CD4-positive, alpha-beta T cell (primary cell): Measurements from ENCODE around the gene TFAM. TPM values are rescaled to one million over a fixed set of nuclear protein-coding genes. Genes with fewer than 3 reads are reported as not detected.

ENCODE experiments used
- ATAC-seq: fragments of 200-7000 bp; cut with Tn5 transposase; one replicate; pipeline ENCODE4 v1.10.0; 2022; ENCODE audit warnings: mild to moderate bottlenecking; ENCODE audit not compliant: poor library complexity
- CTCF ChIA-PET: fragments of 350-600 bp; sonication (Branson Sonifier 250); formaldehyde crosslinking; loops from one replicate; lab custom pipeline; 2021; ENCODE audit warnings: antibody characterized with exemption, inconsistent platforms; lab: Charles Lee
- POLR2A ChIA-PET: fragments of 350-600 bp; sonication (Branson Sonifier 250); formaldehyde crosslinking; loops from one replicate; lab custom pipeline; 2021; ENCODE audit warnings: antibody characterized with exemption, inconsistent platforms; lab: Charles Lee
- DNase-seq, 14 experiments: peaks; one replicate each; pipeline ENCODE4 v3.0.0-alpha.2; 2013 to 2020; ENCODE audit warnings: mixed read lengths in 2 of 14
- H3K27ac ChIP-seq, 2 donors: one replicate each; pipeline versions ENCODE4 v1.5.1 to v1.7.0; 2013; ENCODE audit warnings: low read length in 2 of 2, low read depth in 1 of 2, mild to moderate bottlenecking in 1 of 2
- H3K27me3 ChIP-seq, 2 experiments: 1 replicate in 1 of 2; 2 replicates in 1 of 2; pipeline versions ENCODE4 v1.6.1 to v1.7.0; 2013; ENCODE audit warnings: low read length in 2 of 2, control low read depth in 1 of 2, mild to moderate bottlenecking in 1 of 2, moderate library complexity in 1 of 2; ENCODE audit not compliant: insufficient read depth in 2 of 2, control insufficient read depth in 1 of 2
- H3K36me3 ChIP-seq: one replicate; pipeline ENCODE4 v1.6.1; 2013; ENCODE audit warnings: low read length, control low read depth; ENCODE audit not compliant: insufficient read depth
- H3K4me1 ChIP-seq: one replicate; pipeline ENCODE4 v1.6.1; 2013; ENCODE audit warnings: low read length, control low read depth; ENCODE audit not compliant: insufficient read depth
- H3K4me3 ChIP-seq: one replicate; pipeline ENCODE4 v1.5.1; 2013; ENCODE audit warnings: mild to moderate bottlenecking, low read length, moderate library complexity
- H3K9me3 ChIP-seq, 2 experiments: 1 replicate in 1 of 2; 2 replicates in 1 of 2; pipeline versions ENCODE4 v1.6.1 to v1.7.0; 2013; ENCODE audit warnings: low read length in 2 of 2, mild to moderate bottlenecking in 2 of 2, control low read depth in 1 of 2, moderate library complexity in 1 of 2; ENCODE audit not compliant: control insufficient read depth in 1 of 2, insufficient read depth in 1 of 2
- H3K27ac Mint-ChIP-seq: one replicate; pipeline ENCODE4 v1.8.0; 2020; ENCODE audit warnings: mixed read lengths
- H3K27me3 Mint-ChIP-seq: one replicate; pipeline ENCODE4 v1.8.0; 2021; ENCODE audit warnings: mixed read lengths
- H3K36me3 Mint-ChIP-seq: one replicate; pipeline ENCODE4 v1.8.0; 2021; ENCODE audit warnings: low read depth, mixed read lengths
- H3K4me1 Mint-ChIP-seq: one replicate; pipeline ENCODE4 v1.8.0; 2021; ENCODE audit warnings: low read depth, mixed read lengths
- H3K4me3 Mint-ChIP-seq: one replicate; pipeline ENCODE4 v1.8.0; 2020; ENCODE audit warnings: mild to moderate bottlenecking, mixed read lengths
- H3K9me3 Mint-ChIP-seq: one replicate; pipeline ENCODE4 v1.8.0; 2020; ENCODE audit warnings: mixed read lengths
- CTCF ChIP-seq: fragments of 200-600 bp; IDR thresholded peaks from one replicate; pipeline ENCODE4 v1.8.0; 2022; ENCODE audit warnings: antibody characterized with exemption, mild to moderate bottlenecking
- intact Hi-C, 2 experiments: fragments of 100-400 bp; cut with DNase I in 1 of 2; cut with micrococcal nuclease in 1 of 2; formaldehyde crosslinking; loops; one replicate each; pipeline versions ENCODE4 v1.15.1 to v1.9.0; 2023 to 2025; cut with DNase I, micrococcal nuclease
- total RNA-seq, 174 experiments: library from RNA in 2 of 174; stranded (reverse) in 2 of 174; gene quantifications; one replicate each; pipeline ENCODE4 v1.2.3 and lab custom pipeline; 2021 to 2026

TFAM gene
- total RNA-seq, 2 experiments from 2014 or later, result 43.7 to 50.5 TPM

GRCh38 chr10:58371473-58371872 lies 13.7 kb upstream of the TFAM start:
- H3K27me3 Mint-ChIP-seq, result no peaks in the 10 kb centered on the region
- H3K27ac ChIP-seq, result no peak overlapping the region
- no peaks in the 10 kb centered on the region for H3K9me3 ChIP-seq
- ChIA-PET CTCF (interaction anchor here (1.0 kb wide), 1 partner anchor 64 kb away, joined by 3 read pairs; no protein-coding TSS in a partner anchor), POLR2A (interaction anchor here (1.1 kb wide), 1 partner anchor 13 kb away, joined by 4 read pairs; the partner anchor contains the start of gene TFAM)
- no peaks in the 10 kb centered on the region for H3K36me3 ChIP-seq
- H3K4me1 ChIP-seq, result no peaks in the 10 kb centered on the region
- no peaks in the 10 kb centered on the region for H3K27me3 ChIP-seq
- intact Hi-C loops, result no loop called here
- ATAC-seq, result no peak
- H3K4me1 Mint-ChIP-seq, result no peaks in the 10 kb centered on the region
- DNase-seq, result no peak
- no peak overlapping the region for H3K27ac Mint-ChIP-seq
- TF ChIP-seq CTCF, result no peak
- no peaks in the 10 kb centered on the region for H3K9me3 Mint-ChIP-seq
- H3K4me3 ChIP-seq, result no peak overlapping the region
- H3K36me3 Mint-ChIP-seq, result peaks cover 11% of the 10 kb centered on the region
- no peak overlapping the region for H3K4me3 Mint-ChIP-seq

DNA sequence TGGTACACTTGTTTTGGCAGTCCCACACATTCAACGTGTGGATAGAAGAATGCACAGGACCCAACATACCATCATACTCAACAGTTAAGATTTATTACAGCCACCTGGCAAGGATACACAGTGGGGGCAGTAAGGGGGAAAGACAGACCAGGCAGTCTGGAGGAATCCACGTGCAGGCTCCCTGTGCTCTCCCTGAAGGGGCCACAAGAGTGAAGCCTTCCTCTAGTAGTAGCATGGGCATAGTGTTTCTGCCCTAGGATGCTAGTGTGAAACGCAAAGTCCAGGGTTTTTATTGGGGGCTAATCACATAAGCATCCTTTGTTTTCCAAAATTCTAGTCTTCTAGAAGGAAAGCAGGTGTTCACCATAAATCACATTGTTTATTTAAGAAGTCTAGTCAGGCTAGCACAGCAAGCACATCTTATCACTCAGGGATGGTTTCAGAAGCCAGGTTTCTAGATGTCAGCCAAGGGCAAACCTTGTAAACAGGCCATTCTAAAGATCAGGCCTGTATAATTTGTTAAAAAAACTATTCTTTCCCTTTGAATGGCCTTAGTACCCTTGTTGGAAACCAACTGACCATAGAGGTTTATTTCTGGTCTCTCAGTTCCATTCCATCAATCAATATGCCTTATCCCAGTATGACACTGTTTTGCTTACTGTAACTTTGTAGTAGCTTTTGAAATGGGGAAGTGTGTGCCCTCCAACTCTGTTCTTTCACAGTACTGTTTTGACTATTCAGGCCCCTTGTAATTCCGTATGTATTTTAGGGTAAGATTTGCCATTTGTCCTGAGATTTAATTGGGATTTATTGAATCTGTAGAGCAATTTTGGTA lies 12.4 kb upstream of the TFAM start:
- Histone ChIP-seq H3K4me3 (no peak overlapping the region), H3K27me3 (no peaks in the 10 kb centered on the region), H3K36me3 (no peaks in the 10 kb centered on the region), H3K9me3 (no peaks in the 10 kb centered on the region), H3K27ac (no peak overlapping the region), H3K4me1 (no peaks in the 10 kb centered on the region)
- DNase-seq (no peak), ATAC-seq (no peak)
- no peak for TF ChIP-seq CTCF
- H3K27me3 Mint-ChIP-seq, result no peaks in the 10 kb centered on the region
- no peak overlapping the region for H3K27ac Mint-ChIP-seq
- H3K36me3 Mint-ChIP-seq, result peaks cover 4% of the 10 kb centered on the region
- CTCF ChIA-PET, result no interaction called here
- POLR2A ChIA-PET, result no interaction called here
- no peaks in the 10 kb centered on the region for H3K4me1 Mint-ChIP-seq
- intact Hi-C loops, result no loop called here
- H3K9me3 Mint-ChIP-seq, result no peaks in the 10 kb centered on the region
- H3K4me3 Mint-ChIP-seq, result no peak overlapping the region

GRCh38 chr10:58373442-58373827 lies 11.8 kb upstream of the TFAM start:
- no peak for TF ChIP-seq CTCF
- no peaks in the 10 kb centered on the region for H3K9me3 ChIP-seq
- Mint-ChIP-seq H3K27ac (no peak overlapping the region), H3K27me3 (no peaks in the 10 kb centered on the region), H3K4me3 (no peak overlapping the region), H3K9me3 (no peaks in the 10 kb centered on the region), H3K4me1 (no peaks in the 10 kb centered on the region), H3K36me3 (peaks cover 4% of the 10 kb centered on the region)
- ATAC-seq (no peak), DNase-seq (no peak)
- no peaks in the 10 kb centered on the region for H3K36me3 ChIP-seq
- no peaks in the 10 kb centered on the region for H3K27me3 ChIP-seq
- intact Hi-C loops, result no loop called here
- no peak overlapping the region for H3K4me3 ChIP-seq
- ChIA-PET POLR2A (no interaction called here), CTCF (no interaction called here)
- no peaks in the 10 kb centered on the region for H3K4me1 ChIP-seq
- H3K27ac ChIP-seq, result no peak overlapping the region
